Measurements from ENCODE around the gene EFCAB6.

DNA sequence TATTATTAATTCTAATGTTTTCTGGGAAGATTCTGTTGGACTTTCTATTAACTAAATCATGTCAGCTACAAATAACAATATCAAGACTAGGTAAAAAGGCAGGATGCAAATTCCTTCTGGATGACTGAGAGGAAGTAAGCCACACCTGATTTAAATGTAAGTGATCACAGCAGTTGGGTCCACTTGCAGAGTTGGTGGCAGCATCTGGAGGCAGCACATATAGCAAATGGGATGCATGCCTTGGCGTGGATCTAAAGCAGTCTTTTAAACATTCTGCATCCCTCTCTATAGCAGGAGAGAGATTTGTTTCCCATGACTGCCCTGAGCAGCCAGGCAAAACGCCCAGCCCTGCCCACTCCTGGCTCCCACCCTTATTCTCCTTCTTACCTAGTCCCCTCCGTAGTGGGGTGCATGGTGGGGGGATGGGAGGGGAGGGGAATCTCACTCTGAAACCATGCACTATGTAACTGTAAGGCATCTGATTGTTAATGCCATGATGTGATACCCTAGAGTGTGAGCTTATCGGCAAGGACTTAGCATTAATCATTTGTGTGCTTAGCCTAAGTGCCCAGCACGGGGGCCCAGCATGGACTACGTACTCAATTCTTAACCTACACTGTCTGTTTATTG is 130.3 kb downstream of the EFCAB6 start:
- TF ChIP-seq, protein P1, sequence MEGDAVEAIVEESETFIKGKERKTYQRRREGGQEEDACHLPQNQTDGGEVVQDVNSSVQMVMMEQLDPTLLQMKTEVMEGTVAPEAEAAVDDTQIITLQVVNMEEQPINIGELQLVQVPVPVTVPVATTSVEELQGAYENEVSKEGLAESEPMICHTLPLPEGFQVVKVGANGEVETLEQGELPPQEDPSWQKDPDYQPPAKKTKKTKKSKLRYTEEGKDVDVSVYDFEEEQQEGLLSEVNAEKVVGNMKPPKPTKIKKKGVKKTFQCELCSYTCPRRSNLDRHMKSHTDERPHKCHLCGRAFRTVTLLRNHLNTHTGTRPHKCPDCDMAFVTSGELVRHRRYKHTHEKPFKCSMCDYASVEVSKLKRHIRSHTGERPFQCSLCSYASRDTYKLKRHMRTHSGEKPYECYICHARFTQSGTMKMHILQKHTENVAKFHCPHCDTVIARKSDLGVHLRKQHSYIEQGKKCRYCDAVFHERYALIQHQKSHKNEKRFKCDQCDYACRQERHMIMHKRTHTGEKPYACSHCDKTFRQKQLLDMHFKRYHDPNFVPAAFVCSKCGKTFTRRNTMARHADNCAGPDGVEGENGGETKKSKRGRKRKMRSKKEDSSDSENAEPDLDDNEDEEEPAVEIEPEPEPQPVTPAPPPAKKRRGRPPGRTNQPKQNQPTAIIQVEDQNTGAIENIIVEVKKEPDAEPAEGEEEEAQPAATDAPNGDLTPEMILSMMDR (conservative IDR thresholded peaks at IDR 0.05; ENCODE audit: low read length), result no peak
- no peak for TF ChIP-seq EZH2phosphoT487 (IDR thresholded peaks at IDR 0.05; ENCODE audit: borderline replicate concordance, low read depth, low read length)
